ENCODE results near the gene OR8G5. TPM values are rescaled to one million over a fixed set of nuclear protein-coding genes. Genes with fewer than 3 reads are reported as not detected.

OR8G5 gene
- total and polyA plus RNA-seq, 2 experiments from 2014 or later, result not detected

GRCh38 chr11:124315052-124315451, 58.9 kb downstream of the OR8G5 start (continued):
- TF ChIP-seq, protein P1, sequence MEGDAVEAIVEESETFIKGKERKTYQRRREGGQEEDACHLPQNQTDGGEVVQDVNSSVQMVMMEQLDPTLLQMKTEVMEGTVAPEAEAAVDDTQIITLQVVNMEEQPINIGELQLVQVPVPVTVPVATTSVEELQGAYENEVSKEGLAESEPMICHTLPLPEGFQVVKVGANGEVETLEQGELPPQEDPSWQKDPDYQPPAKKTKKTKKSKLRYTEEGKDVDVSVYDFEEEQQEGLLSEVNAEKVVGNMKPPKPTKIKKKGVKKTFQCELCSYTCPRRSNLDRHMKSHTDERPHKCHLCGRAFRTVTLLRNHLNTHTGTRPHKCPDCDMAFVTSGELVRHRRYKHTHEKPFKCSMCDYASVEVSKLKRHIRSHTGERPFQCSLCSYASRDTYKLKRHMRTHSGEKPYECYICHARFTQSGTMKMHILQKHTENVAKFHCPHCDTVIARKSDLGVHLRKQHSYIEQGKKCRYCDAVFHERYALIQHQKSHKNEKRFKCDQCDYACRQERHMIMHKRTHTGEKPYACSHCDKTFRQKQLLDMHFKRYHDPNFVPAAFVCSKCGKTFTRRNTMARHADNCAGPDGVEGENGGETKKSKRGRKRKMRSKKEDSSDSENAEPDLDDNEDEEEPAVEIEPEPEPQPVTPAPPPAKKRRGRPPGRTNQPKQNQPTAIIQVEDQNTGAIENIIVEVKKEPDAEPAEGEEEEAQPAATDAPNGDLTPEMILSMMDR (conservative IDR thresholded peaks at IDR 0.05; ENCODE audit: low read depth in 2 of 2), result no peak
- TF ChIP-seq EZH2 (IDR thresholded peaks at IDR 0.05; ENCODE audit: low read depth, unreplicated experiment) (no peak), REST (IDR thresholded peaks at IDR 0.05; ENCODE audit: unreplicated experiment) (no peak)

Other genes with a start within 250 kb of the OR8G5 start
- not detected in 2 replicates for gene OR10G4, start 243.4 kb upstream of the OR8G5 start, total RNA-seq (2014; rRNA removed; shearing (Covaris generic))
- gene OR10G4, start 243.4 kb upstream of the OR8G5 start, polyA plus RNA-seq (2016; fragmentation: Nextera tagmentation; extraction: Ambion mirVana), result not detected in 2 replicates
- gene OR10G9, start 233.4 kb upstream of the OR8G5 start, total RNA-seq (2014; rRNA removed; shearing (Covaris generic)), result not detected in 2 replicates
- not detected in 2 replicates for gene OR10G9, start 233.4 kb upstream of the OR8G5 start, polyA plus RNA-seq (2016; fragmentation: Nextera tagmentation; extraction: Ambion mirVana)
- not detected in 2 replicates for gene OR10G8, start 229.6 kb upstream of the OR8G5 start, total RNA-seq (2014; rRNA removed; shearing (Covaris generic))
- not detected in 2 replicates for gene OR10G8, start 229.6 kb upstream of the OR8G5 start, polyA plus RNA-seq (2016; fragmentation: Nextera tagmentation; extraction: Ambion mirVana)
- gene OR10G7, start 215.1 kb upstream of the OR8G5 start, total RNA-seq (2014; rRNA removed; shearing (Covaris generic)), result not detected in 2 replicates
- not detected in 2 replicates for gene OR10G7, start 215.1 kb upstream of the OR8G5 start, polyA plus RNA-seq (2016; fragmentation: Nextera tagmentation; extraction: Ambion mirVana)
- 13.5 and 15.2 TPM in 2 replicates for gene VWA5A, start 140.9 kb upstream of the OR8G5 start, total RNA-seq (2014; rRNA removed; shearing (Covaris generic))
- gene VWA5A, start 140.9 kb upstream of the OR8G5 start, polyA plus RNA-seq (2016; fragmentation: Nextera tagmentation; extraction: Ambion mirVana), result 10.0 and 10.4 TPM in 2 replicates
- gene OR10D3, start 73.0 kb upstream of the OR8G5 start, total RNA-seq (2014; rRNA removed; shearing (Covaris generic)), result not detected in 2 replicates
- not detected in 2 replicates for gene OR10D3, start 73.0 kb upstream of the OR8G5 start, polyA plus RNA-seq (2016; fragmentation: Nextera tagmentation; extraction: Ambion mirVana)
- gene OR8G1, start 15.3 kb upstream of the OR8G5 start, total RNA-seq (2014; rRNA removed; shearing (Covaris generic)), result not detected in 2 replicates
- gene OR8G1, start 15.3 kb upstream of the OR8G5 start, polyA plus RNA-seq (2016; fragmentation: Nextera tagmentation; extraction: Ambion mirVana), result not detected in 2 replicates
- gene OR8D1, start 57.6 kb downstream of the OR8G5 start, total RNA-seq (2014; rRNA removed; shearing (Covaris generic)), result not detected in 2 replicates
- gene OR8D1, start 57.6 kb downstream of the OR8G5 start, polyA plus RNA-seq (2016; fragmentation: Nextera tagmentation; extraction: Ambion mirVana), result not detected in 2 replicates
- gene OR8D2, start 63.8 kb downstream of the OR8G5 start, total RNA-seq (2014; rRNA removed; shearing (Covaris generic)), result not detected in 2 replicates
- not detected in 2 replicates for gene OR8D2, start 63.8 kb downstream of the OR8G5 start, polyA plus RNA-seq (2016; fragmentation: Nextera tagmentation; extraction: Ambion mirVana)
- gene OR8B2, start 128.1 kb downstream of the OR8G5 start, total RNA-seq (2014; rRNA removed; shearing (Covaris generic)), result not detected in 2 replicates
- not detected in 2 replicates for gene OR8B2, start 128.1 kb downstream of the OR8G5 start, polyA plus RNA-seq (2016; fragmentation: Nextera tagmentation; extraction: Ambion mirVana)
- gene OR8B3, start 142.6 kb downstream of the OR8G5 start, total RNA-seq (2014; rRNA removed; shearing (Covaris generic)), result not detected in 2 replicates
- not detected in 2 replicates for gene OR8B3, start 142.6 kb downstream of the OR8G5 start, polyA plus RNA-seq (2016; fragmentation: Nextera tagmentation; extraction: Ambion mirVana)
- gene OR8B4, start 168.5 kb downstream of the OR8G5 start, total RNA-seq (2014; rRNA removed; shearing (Covaris generic)), result not detected in 2 replicates
- not detected in 2 replicates for gene OR8B4, start 168.5 kb downstream of the OR8G5 start, polyA plus RNA-seq (2016; fragmentation: Nextera tagmentation; extraction: Ambion mirVana)
- gene OR8B8, start 189.3 kb downstream of the OR8G5 start, total RNA-seq (2014; rRNA removed; shearing (Covaris generic)), result not detected in 2 replicates
- gene OR8B8, start 189.3 kb downstream of the OR8G5 start, polyA plus RNA-seq (2016; fragmentation: Nextera tagmentation; extraction: Ambion mirVana), result not detected in 2 replicates